C1 segment of cervical spinal cord (tissue), 14 donors: Measurements from ENCODE around the gene MLN.

Experiments
- DNase-seq, 14 donors: peaks; one replicate each; lab custom pipeline; 2025; lab: John Stamatoyannopoulos, UW

The MLN gene

GRCh38 chr6:33752646-33753015, 51.2 kb downstream of the MLN start:
- no peak for DNase-seq

GRCh38 chr6:33751771-33752645, 51.8 kb downstream of the MLN start:
- DNase-seq, result no peak

GRCh38 chr6:33750244-33750991, 53.4 kb downstream of the MLN start:
- DNase-seq, result no peak

- DNase-seq, result no peak
Observed at GRCh38 chr6:33749401-33749800, 54.4 kb downstream of the MLN start.

- DNase-seq, result no peak
Observed at GRCh38 chr6:33748841-33749240, 55.0 kb downstream of the MLN start.

- DNase-seq, result no peak
Observed at GRCh38 chr6:33747823-33748222, 56.0 kb downstream of the MLN start.

- DNase-seq, result peak in 13 of 14 donors; percentile 13 to 93 (median 78)
Observed at GRCh38 chr6:33746651-33747100, 57.1 kb downstream of the MLN start, which contains the start of gene IP6K3. Gene IP6K3 (minus strand): TSS chr6:33746905. CDS start chr6:33735476, 11,429 bp downstream.

- DNase-seq, result peak in 12 of 14 donors; percentile 26 to 88 (median 72)
Observed at GRCh38 chr6:33746036-33746600, 57.7 kb downstream of the MLN start.

GRCh38 chr6:33745548-33745947, 58.3 kb downstream of the MLN start:
- peak in 5 of 14 donors; percentile 29 to 56 (median 43) for DNase-seq

- DNase-seq, result peak in 4 of 14 donors; percentile 46 to 69 (median 53)
Observed at GRCh38 chr6:33744895-33745546, 58.8 kb downstream of the MLN start.
